Activated CD4-positive, alpha-beta T cell treated with anti-CD3 and anti-CD28 coated beads for 1 hour (primary cell): ENCODE results near the gene FAM83G.
"Not testable (repeated sequence)": the region's sequence is repeated elsewhere in the genome, so short reads cannot be mapped to it uniquely, and the experiment has no call there.

Experiments
- DNase-seq: peaks from one replicate; pipeline ENCODE4 v3.0.0-alpha.2; 2020

The FAM83G gene

DNA sequence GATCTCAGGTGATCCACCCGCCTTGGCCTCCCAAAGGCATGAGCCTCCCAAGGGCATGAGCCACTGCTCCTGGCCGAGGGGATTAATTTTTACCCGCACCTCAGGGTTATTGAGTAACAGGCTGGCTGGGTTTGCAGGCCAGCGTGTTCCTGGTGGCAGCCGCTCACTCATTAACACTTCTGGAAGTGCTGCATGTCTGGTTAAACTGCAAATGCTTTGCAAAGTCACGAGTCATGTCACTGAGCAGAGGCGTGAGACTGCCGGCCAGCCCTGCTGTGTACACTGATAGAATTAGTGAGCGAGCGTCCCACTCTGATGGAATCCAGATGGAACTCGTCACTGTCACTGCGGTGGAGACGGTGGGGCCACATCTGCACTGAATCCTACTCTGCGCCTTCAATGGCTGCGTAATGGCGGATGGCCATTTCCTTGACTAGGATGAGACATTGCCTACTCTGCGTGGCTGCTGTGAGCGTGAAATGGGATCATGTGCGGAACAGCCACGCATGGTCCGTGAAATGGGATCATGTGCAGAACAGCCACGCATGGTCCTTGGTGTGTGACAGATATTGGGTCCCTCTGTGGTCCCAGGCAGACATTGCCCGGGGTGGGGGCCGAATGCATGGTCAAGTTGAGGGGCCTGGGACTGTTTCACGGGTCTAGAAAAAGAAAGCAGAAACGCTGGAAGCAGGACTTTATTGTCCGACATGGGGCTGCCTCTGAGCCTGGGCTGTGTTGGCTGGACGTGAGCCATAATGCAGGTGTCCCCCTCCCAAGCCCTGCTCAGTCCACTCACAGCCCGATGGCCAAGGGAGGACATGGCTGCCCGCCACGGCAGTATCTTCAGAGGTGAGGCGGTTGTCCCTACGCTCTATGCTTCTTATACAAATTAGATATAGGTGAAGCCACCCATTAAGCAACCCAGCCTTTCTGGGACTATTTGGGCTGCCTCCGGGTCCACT lies 53.3 kb downstream of the FAM83G start:
- DNase-seq, result no peak

DNA sequence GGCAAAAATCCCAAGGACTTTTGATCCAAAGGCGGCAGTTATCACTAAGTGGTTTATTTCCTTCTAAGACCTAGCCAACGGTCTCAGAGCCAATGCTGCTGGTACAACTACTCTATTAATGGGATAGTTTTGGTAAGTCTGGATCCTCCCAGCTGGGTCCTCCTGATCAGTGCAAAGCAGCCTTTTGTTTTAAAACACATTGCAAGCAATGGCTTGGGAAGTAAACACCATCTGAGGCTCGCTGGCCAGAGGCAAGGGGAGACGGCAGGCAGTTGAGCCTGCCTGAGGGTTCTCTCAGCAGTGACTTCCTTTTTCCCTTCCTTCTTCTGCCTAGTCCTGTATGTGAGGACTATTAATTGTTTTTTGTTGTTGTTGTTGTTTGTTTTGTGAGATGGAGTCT lies 54.2 kb downstream of the FAM83G start:
- DNase-seq, result no peak

GRCh38 chr17:18949566-18949965 lies 55.0 kb downstream of the FAM83G start:
- DNase-seq, result no peak

GRCh38 chr17:18948476-18949006 lies 56.0 kb downstream of the FAM83G start:
- no peak for DNase-seq

DNA sequence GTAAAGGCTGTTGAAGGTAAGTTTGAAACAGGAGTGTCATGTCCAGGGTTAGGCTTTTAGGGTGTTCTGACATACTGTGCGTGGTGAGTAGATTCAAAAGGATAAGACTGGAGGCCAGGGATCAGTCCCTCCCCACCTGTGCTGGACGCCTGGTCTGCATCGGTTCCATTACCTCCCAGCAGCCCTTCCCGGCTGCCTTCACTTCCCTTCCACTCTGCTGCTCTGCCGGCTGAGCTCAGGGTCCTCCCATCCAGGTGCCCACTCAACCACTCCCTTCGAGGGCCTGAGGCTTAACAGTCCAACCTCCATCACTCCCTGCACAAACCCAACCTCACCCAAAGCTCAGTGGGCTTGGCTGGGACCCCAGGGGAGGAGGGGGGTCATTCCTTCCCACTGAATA lies 56.7 kb downstream of the FAM83G start:
- no peak for DNase-seq

DNA sequence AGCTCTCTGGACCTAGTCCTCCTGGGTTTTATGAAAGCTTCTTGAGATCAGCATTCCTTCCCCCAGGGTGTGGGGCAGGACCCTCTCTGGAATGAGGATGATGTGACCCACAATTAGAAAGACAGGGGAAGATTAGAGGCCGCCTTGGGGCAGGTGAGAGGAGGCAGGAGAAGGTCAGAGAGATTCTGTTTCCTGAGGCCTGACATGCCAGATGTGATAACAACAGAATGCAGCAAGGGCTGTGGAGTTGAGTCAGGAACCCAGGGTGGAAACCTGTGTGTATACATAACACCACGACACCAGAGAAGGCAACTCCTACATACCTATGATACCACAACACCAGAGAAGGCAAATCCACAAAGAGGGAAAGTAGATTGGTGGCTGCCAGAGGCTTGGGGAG lies 58.0 kb downstream of the FAM83G start:
- DNase-seq, result no peak

- DNase-seq, result no peak
Measured at GRCh38 chr17:18944646-18945045, 59.9 kb downstream of the FAM83G start.

DNA sequence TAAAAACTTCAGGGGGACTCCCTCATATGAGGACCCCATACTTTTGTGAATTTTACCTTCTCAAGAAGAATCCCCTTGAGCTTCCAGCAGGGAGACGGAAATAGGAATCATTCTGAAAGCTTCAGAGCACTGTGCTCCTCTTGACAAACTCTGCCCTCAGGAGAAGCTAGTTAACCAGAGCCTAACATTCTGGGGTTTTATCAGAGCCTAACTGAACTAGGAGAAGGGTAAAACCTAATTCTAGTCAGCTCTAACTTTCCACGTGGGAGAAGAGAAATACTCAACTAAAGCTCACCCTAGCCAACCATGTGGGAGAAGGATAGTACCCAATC lies 65.9 kb downstream of the FAM83G start:
- DNase-seq, result no peak

DNA sequence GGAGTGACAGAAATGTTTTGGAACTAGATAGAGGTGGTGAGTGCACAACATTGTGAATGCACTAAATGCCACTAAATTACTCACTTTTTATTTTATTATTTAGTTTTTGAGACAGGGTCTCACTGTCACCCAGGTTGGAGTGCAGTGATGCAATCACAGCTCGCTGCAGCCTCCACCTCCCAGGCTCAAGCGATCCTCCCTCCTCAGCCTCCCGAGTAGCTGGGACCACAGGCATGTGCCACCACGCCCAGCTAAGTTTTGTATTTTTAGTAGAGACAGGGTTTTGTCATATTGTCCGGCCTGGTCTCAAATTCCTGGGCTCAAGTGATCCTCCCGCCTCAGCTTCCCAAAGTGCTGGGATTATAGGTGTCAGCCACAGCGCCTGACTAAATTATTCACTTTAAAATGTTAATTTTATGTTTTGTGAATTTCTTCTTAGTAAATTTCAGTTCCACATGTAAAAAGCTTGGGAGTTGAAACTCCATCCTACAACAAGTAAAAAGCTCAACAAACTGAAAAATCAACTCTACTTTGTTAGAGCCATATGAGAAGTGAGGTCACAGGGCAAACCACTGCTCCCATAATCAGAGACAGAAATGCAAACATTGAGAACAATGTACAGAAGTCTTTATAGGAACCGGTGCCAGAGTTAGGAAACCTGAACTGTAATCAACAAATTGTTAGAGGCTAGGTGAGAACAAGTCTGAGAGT lies 66.4 kb downstream of the FAM83G start:
- no peak for DNase-seq

- no peak for DNase-seq
Measured at GRCh38 chr17:18933102-18934058, 71.2 kb downstream of the FAM83G start.

- no peak for DNase-seq
Measured at GRCh38 chr17:18932360-18933055, 72.1 kb downstream of the FAM83G start.

GRCh38 chr17:18928628-18929125 lies 75.9 kb downstream of the FAM83G start:
- no peak for DNase-seq

DNA sequence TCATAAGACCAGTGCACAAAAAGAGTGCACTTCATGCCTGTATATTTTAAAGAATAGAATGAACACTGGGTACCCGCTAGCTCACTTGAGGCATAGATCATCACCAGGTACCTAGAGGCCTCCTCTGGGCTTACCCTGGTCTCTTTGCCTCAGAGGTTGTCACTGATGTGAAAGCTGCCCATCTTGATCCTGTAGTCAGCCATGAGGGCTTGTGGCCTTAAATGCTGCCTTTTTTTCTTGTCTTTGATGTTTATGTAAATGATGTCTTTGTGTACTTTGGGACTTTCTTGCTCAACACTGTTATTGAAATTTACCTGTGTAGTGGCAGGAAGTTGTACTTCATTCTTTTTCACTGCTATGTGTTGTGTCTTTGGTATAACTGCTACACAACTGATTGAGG lies 79.4 kb downstream of the FAM83G start:
- DNase-seq, result no peak

DNA sequence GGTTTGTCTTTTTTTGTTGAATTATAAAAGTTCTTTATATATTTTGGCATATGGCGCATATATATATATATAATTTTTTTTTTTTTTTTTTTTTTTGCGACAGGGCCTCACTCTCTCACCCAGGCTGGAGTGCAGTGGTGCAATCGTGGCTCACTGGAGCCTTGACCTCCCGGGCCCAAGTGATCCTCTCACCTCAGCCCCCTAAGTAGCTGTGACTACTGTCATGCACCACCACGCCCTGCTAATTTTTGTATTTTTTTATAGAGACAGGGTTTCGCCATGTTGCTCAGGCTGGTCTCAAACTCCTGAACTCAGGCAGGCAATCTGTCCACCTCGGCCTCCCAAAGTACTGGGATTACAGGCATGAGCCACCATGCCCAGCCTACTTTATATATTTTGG lies 82.0 kb downstream of the FAM83G start:
- DNase-seq, result not testable (repeated sequence)

DNA sequence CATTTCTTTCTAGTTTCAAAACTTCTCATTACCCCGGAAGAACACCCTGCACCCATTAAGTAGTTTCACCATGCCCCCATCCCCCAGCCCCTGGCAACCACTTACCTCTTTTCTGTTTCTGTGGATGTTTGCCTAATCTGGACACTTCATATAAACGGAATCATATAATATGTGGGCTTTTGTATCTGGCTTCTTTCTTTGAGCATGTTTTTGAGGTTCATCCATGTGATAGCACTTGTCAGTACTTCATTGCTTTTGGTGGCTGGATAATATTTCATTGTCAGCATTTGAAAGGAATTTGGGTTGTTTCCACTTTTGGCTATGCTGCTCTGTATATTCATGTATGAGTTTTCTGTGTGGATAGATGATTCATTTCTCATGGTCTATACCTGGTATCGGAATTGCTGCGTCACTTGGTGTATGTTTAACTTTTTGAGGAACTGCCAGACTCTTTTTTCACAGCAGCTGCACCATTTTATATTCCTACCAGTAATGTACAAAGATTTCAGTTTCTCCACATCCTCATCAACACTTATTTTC lies 82.6 kb downstream of the FAM83G start:
- DNase-seq, result no peak

GRCh38 chr17:18921485-18921884 lies 83.1 kb downstream of the FAM83G start:
- DNase-seq, result no peak

DNA sequence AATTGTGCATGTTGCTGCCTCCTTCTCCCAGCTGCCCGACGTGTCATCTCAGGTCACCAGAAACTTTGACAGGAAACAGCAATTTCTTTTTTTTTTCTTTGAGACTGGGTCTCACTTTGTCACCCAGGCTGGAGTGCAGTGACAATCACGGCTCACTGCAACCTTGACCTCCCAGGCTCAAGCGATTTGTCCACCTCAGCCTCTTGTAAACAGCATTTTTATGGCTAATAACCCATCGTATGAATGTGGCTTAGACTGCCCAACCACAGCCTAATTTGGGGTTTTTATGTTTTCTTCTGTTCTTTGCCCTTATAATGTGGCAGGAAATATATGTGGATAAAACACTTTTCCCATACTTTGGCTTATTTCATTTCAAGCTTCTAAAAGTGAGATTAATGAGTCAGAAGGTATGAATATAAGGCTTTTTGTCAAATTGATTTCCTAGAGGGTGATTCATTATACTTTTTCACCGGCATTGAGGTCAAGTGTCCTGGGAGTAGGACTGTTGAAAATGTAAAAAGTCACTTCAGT lies 83.6 kb downstream of the FAM83G start:
- no peak for DNase-seq

GRCh38 chr17:18919963-18920362 lies 84.6 kb downstream of the FAM83G start:
- no peak for DNase-seq
